SHP77 treated with DMSO at 0.1 percent for 48 hours (cell line): ENCODE measurements around the gene MED12L.

Experiments
- DNase-seq: peaks from one replicate; lab custom pipeline; 2025; lab: John Stamatoyannopoulos, UW

The MED12L gene

GRCh38 chr3:151460228-151460627 lies 374.8 kb downstream of the MED12L start:
- DNase-seq = no peak

- DNase-seq = no peak
Measured at GRCh38 chr3:151460774-151461450, 375.4 kb downstream of the MED12L start, which contains the start of gene IGSF10. IGSF10 (minus strand) TSS chr3:151461061; CDS start chr3:151458709, 2,352 bp downstream.

DNA sequence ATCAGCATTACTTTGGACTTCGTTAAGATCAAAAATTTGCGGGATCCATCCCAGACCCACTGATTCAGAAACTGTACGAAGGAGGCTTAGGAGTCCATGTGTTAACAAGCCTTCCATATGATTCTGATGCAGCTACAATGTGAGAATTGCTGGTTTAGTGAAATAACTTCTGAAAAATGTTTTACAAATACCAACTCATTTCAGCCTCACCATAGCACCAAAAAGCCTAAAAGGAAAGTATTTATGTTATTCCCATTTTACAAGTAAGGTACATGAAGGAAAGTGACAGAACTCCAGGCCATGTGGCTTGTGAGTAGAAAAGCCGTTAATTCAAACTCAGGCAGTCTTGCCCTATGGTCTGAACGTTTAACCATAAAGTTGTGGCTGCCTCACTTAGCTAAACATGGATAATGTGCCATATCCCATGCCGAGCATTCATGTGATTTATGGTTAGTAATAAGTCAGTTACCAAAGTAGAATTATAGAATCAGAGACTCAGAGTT lies 376.9 kb downstream of the MED12L start:
- no peak for DNase-seq

- DNase-seq = no peak
Measured at GRCh38 chr3:151462991-151463390, 377.5 kb downstream of the MED12L start.

- no peak for DNase-seq
Measured at GRCh38 chr3:151467069-151467468, 381.6 kb downstream of the MED12L start.

- peak; percentile 48 for DNase-seq
Measured at GRCh38 chr3:151468284-151468917, 382.9 kb downstream of the MED12L start.

GRCh38 chr3:151476344-151477018 lies 391.0 kb downstream of the MED12L start:
- no peak for DNase-seq

- DNase-seq = no peak
Measured at GRCh38 chr3:151477591-151478334, 392.3 kb downstream of the MED12L start.

DNA sequence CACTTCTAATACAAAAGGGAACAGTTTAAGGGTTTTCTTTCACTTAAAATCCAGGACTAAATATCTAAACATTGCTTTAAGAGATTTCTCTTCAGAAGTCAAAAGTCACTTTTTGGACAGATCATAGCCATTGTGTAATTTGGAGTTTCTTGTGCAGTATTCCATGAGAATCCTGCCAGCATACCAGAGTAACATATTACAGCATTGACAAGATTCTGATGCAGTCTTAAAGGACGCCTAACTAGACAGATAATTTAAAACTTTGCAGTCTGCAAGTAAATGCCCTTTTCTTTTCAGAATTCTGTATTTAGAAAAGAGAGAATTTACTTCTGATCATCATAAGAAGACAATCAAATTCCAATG lies 392.9 kb downstream of the MED12L start:
- no peak for DNase-seq

DNA sequence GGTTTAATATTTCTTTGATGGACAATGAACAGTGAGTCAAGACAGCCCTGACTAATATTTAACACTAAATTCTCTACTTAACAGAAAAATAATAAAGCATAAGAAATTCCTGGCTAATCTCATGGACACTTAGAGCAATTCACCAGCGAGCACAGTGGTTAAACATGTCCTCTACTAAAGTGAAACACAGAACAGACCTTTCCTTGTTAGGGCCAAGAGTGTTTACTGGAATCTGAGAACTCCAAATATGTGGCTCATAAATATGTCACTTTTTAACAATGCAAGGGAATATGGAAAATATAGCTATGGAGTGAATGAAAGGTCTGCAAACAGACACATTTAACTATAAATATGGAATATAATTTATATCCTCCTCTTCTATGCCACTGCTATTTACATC lies 394.0 kb downstream of the MED12L start:
- no peak for DNase-seq

DNA sequence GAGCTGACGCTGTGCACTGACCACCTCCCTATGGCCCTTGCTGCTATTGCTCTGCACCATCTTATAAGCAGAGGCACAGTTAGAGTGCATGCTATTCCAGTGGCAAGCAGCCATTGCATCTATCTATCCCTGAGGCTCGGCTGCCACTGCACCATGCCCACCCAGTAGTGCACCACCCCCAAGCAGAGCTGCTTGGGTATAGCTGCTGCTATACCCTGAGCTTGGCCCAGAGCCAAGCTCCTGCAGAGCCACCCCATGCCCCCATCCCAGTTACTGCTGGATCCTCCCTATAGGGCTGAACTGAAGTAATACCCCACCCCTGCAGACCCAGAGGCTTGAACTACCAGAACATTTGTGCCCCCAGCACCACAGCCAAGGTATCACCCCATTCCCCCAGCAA lies 395.0 kb downstream of the MED12L start:
- DNase-seq = no peak

DNA sequence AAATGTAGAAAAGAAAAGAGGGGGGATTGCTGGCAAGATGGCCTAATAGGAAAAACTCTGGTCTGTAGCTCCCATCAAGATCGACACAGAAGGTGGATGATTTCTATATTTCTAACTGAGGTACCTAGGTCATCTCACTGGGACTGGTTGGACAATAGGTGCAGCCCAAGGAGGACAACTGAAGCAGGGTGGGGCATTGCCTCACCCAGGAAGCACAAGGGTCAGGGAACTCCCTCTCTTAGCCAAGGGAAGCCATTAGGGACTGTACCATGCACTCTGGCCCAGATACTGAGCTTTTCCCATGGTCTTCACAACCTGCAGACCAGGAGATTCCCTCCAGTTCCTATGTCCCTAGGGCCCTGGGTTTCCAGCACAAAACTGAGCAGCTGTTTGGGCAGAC lies 398.0 kb downstream of the MED12L start:
- no peak for DNase-seq

DNA sequence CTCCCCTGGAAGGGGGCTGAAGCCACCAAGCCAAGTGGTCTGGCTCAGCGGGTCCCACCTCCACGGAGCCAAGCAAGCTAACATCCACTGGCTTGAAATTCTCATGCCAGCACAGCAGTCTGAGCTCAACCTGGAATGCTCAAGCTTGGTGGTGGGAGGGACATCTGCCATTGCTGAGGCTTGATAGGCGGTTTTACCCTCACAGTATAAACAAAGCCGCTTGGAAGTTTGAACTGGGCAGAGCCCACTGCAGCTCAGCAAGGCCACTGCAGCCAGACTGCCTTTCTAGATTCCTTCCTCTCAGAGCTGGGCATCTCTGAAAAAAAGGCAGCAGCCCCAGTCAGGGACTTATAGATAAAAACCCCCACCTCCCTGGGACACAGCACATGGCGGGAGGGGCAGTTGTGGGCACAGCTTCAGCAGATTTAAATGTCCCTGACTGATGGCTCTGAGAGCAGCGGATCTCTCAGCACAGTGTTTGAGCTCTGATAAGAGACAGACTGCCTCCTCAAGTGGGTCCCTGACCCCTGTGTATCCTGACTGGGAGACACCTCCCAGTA lies 398.6 kb downstream of the MED12L start:
- DNase-seq = no peak
